Ovary (tissue), 3 donors: ENCODE results near the gene TBX2.

Source experiments
- CTCF ChIP-seq, 3 donors: fragments of 450-650 bp in 2 of 3; fragments of 200-600 bp in 1 of 3; IDR thresholded peaks; one replicate each; pipeline versions ENCODE4 v1.5.1 to v1.8.0; 2016 to 2022; ENCODE audit warnings: antibody characterized with exemption in 3 of 3, mild to moderate bottlenecking in 1 of 3
- POLR2A ChIP-seq: fragments of 450-650 bp; IDR thresholded peaks from one replicate; pipeline ENCODE4 v1.6.1; 2017; ENCODE audit warnings: antibody characterized with exemption, mild to moderate bottlenecking, moderate library complexity
- donor health status: DM: no; HTN: no; CAD: no.

- TF ChIP-seq POLR2A (no peak), CTCF (IDR thresholded peaks at IDR 0.05) (no peak)
Measured at GRCh38 chr17:61390479-61390791, 9.2 kb upstream of the TBX2 start.
